OCI-LY3 (cell line): ENCODE measurements around the gene PRSS33.

Experiments used
- H2AFZ ChIP-seq: fragments of 200-600, 300-600 bp; shearing (Covaris generic); 2 replicates; pipeline ENCODE4 v1.6.0; 2014; ENCODE audit warnings: antibody characterized with exemption, low read depth, low read length
- H3K27ac ChIP-seq: fragments of 200-600, 300-600 bp; sonication (generic); 2 replicates; pipeline ENCODE4 v1.5.1; 2014; ENCODE audit warnings: mild to moderate bottlenecking, low read length, moderate library complexity, mixed read lengths
- H3K27me3 ChIP-seq: fragments of 200-600, 300-600 bp; sonication (generic); 2 replicates; pipeline ENCODE4 v1.6.1; 2014; ENCODE audit warnings: low read depth, low read length, mixed read lengths
- H3K36me3 ChIP-seq: fragments of 200-600, 300-600 bp; sonication (generic); replicated peaks from 2 replicates; pipeline ENCODE3; 2014; ENCODE audit warnings: low read depth, low read length, mixed read lengths
- H3K4me1 ChIP-seq: fragments of 300-600, 200-600 bp; sonication (generic); 2 replicates; pipeline ENCODE4 v1.6.1; 2014; ENCODE audit warnings: low read length, mixed read lengths
- H3K4me2 ChIP-seq: fragments of 200-600, 300-600 bp; sonication (generic); 2 replicates; pipeline ENCODE4 v1.6.1; 2014; ENCODE audit warnings: low read length, mixed read lengths
- H3K4me3 ChIP-seq: fragments of 300-600, 200-600 bp; sonication (generic); 2 replicates; pipeline ENCODE4 v1.5.1; 2014; ENCODE audit warnings: antibody characterized with exemption, mild to moderate bottlenecking, low read length, moderate library complexity
- H3K79me2 ChIP-seq: fragments of 300-600, 200-600 bp; shearing (Covaris generic); 2 replicates; pipeline ENCODE4 v1.6.1; 2014; ENCODE audit warnings: mild to moderate bottlenecking, low read length, mixed read lengths
- H3K9ac ChIP-seq: fragments of 300-600, 200-600 bp; shearing (Covaris generic); 2 replicates; pipeline ENCODE4 v1.6.0; 2014; ENCODE audit warnings: mild to moderate bottlenecking, low read length, moderate library complexity
- H3K9me3 ChIP-seq: fragments of 200-600, 300-600 bp; shearing (Covaris generic); 2 replicates; pipeline ENCODE4 v1.6.1; 2014; ENCODE audit warnings: low read length, mixed read lengths; ENCODE audit not compliant: insufficient read depth
- H4K20me1 ChIP-seq: fragments of 200-600, 300-600 bp; sonication (generic); 2 replicates; pipeline ENCODE4 v1.6.1; 2016; ENCODE audit warnings: low read length, mixed read lengths; ENCODE audit not compliant: insufficient read depth
- EZH2phosphoT487 ChIP-seq: fragments of 200-600 bp; shearing (Covaris generic); IDR thresholded peaks from 2 replicates; pipeline ENCODE4 v1.6.1; 2018; ENCODE audit warnings: antibody characterized with exemption, mixed run types, low read depth
- TF ChIP-seq, protein P1 (sequence below): fragments of 200-600, 300-600 bp; sonication (generic); IDR thresholded peaks from 2 replicates; pipeline ENCODE4 v1.5.1; 2014; ENCODE audit warnings: antibody characterized with exemption, low read length, low read depth

PRSS33 gene

DNA sequence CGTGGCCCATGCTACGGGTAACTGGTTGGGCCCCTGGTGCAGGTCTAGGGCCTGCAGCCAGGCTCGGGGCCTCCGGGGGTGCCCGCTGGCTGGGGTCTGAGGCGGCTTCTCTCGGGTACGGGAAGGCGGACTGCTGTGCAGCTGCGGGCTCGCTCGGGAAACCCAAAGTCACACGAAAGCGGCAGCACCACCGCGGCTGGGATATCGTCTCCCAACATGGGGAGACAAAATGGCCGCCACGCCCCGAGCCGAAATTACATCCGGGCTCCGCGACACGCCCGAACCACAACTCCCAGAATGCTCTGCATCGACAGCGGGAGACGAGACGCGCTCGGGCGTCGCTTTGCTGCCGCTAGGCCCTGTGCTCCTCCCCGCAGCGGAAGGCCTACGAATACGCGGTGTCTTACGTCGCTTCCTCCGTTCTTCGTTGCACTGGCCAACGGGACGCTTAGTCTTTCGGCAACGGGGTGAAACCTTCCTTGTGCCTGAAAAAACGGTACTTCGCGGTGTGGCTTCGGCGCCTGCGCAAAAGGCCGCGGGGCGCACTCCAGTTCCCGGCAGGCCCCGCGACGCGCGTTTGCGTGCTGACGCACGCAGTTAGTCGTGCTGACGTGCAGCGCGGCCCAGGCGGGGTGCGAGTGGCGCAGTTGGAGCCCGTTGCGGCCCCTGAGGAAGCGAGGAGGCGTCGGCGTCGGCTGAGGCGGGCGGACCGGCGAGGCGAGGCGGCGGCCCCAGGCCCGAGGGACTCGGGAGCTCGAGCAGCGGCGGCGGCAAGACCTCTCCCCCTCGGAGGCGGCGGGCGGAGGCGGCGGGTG is 35.1 kb downstream of the PRSS33 start, which contains the start of gene SRRM2:
SRRM2 (plus strand) TSS at position 604 of the 815 bp plus-strand sequence. CDS start 3,727 bp downstream, outside the sequence.
- peaks cover 42% of the 10 kb centered on the region for H4K20me1 ChIP-seq
- H3K27me3 ChIP-seq: no peaks in the 10 kb centered on the region
- no peak for TF ChIP-seq EZH2phosphoT487
- TF ChIP-seq, protein P1, sequence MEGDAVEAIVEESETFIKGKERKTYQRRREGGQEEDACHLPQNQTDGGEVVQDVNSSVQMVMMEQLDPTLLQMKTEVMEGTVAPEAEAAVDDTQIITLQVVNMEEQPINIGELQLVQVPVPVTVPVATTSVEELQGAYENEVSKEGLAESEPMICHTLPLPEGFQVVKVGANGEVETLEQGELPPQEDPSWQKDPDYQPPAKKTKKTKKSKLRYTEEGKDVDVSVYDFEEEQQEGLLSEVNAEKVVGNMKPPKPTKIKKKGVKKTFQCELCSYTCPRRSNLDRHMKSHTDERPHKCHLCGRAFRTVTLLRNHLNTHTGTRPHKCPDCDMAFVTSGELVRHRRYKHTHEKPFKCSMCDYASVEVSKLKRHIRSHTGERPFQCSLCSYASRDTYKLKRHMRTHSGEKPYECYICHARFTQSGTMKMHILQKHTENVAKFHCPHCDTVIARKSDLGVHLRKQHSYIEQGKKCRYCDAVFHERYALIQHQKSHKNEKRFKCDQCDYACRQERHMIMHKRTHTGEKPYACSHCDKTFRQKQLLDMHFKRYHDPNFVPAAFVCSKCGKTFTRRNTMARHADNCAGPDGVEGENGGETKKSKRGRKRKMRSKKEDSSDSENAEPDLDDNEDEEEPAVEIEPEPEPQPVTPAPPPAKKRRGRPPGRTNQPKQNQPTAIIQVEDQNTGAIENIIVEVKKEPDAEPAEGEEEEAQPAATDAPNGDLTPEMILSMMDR: no peak
- peaks cover 49% of the 10 kb centered on the region for H3K36me3 ChIP-seq
- peaks cover 67% of the 10 kb centered on the region for H3K79me2 ChIP-seq
- H3K4me1 ChIP-seq: peaks cover 37% of the 10 kb centered on the region
- peak within 1 kb of the TSS; percentile 92 for H3K27ac ChIP-seq
- H3K9ac ChIP-seq: peak within 1 kb of the TSS; percentile 98
- H3K4me2 ChIP-seq: peak within 1 kb of the TSS; percentile 99
- H3K4me3 ChIP-seq: peak within 1 kb of the TSS; percentile 99
- no peaks in the 10 kb centered on the region for H3K9me3 ChIP-seq
- peak within 1 kb of the TSS; percentile 69; the same call in 1 of the 2 replicates for H2AFZ ChIP-seq

DNA sequence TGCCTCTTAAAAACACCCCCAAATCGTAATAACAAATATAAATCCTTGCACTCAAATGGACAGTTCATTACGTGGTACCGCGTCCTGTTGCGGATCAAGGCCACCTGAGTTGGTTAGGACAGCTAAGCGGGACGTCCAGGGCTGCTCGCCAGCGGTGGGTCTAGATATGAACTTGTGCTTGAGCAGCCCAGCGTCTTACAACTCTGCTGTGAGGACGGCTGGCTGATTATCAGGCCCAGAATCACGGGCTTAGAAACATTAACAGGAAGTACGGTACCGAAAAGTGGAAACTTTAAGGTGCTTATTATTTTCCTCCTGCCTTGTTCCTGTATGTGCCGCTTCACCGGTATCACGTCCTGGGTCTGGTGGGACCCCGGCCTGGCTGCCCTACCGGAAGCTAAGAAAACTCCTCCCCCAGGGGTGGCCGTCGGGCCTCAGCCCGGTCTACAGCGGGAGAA is 35.8 kb downstream of the PRSS33 start:
- Histone ChIP-seq H3K27me3 (no peaks in the 10 kb centered on the region), H3K4me3 (peak overlapping the region; percentile 99), H2AFZ (peak overlapping the region; percentile 32; the same call in 1 of the 2 replicates), H3K27ac (peak overlapping the region; percentile 92), H3K79me2 (peaks cover 61% of the 10 kb centered on the region), H3K36me3 (peaks cover 43% of the 10 kb centered on the region), H3K4me2 (peak overlapping the region; percentile 97), H4K20me1 (peaks cover 36% of the 10 kb centered on the region), H3K4me1 (peaks cover 36% of the 10 kb centered on the region), H3K9ac (peak overlapping the region; percentile 98), H3K9me3 (no peaks in the 10 kb centered on the region)
- TF ChIP-seq, protein P1: no peak
- TF ChIP-seq EZH2phosphoT487: no peak

DNA sequence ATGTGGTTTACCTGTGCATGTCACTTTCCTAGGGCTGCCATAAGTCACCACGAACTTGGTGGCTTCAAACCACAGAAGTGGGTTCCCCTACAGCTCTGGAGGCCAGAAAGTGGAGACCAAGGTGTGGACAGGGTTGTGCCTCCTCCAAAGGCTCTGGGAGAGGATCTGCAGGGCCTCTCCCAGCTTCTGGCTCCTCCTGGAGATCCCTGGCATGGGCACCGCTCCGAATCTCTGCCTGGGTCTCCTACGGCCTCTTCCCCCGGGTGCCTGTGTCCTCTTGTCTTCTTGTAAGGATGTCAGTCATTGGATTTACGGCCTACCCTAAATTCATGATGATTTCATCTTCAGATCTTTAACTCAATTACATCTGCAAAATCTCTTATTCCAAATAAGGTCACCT is 37.4 kb downstream of the PRSS33 start:
- H3K79me2 ChIP-seq: peaks cover 44% of the 10 kb centered on the region
- no peak overlapping the region for H3K4me3 ChIP-seq
- H3K27me3 ChIP-seq: no peaks in the 10 kb centered on the region
- H3K9me3 ChIP-seq: no peaks in the 10 kb centered on the region
- H3K4me2 ChIP-seq: no peak overlapping the region
- peaks cover 19% of the 10 kb centered on the region for H3K4me1 ChIP-seq
- TF ChIP-seq EZH2phosphoT487: no peak
- TF ChIP-seq, protein P1: no peak
- H4K20me1 ChIP-seq: peaks cover 19% of the 10 kb centered on the region
- no peak overlapping the region for H3K9ac ChIP-seq
- H3K27ac ChIP-seq: no peak overlapping the region
- no peak overlapping the region for H2AFZ ChIP-seq
- peaks cover 28% of the 10 kb centered on the region for H3K36me3 ChIP-seq

DNA sequence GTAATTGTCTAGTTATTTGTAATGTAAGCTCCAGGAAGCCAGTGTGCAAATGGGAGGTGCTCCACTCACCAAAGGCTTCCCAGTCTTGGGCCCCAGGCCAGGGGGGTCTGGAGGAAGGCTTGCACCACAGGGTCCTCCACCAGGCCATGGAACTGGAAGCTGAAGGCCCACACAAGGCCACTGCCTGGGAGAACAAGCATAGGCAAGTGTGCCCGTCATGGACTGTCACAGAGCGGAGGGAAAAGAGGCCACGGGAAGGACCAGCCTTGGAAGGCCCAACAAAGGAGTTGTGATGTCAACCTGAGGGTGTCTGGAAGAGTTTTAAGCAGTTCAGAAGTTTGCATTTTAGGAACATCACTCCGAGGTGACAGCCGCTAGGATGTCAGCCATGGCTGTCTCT is 37.9 kb downstream of the PRSS33 start:
- Histone ChIP-seq H3K36me3 (peaks cover 23% of the 10 kb centered on the region), H3K27me3 (no peaks in the 10 kb centered on the region), H3K4me1 (peaks cover 15% of the 10 kb centered on the region), H3K9ac (no peak overlapping the region), H4K20me1 (peaks cover 15% of the 10 kb centered on the region), H3K79me2 (peaks cover 40% of the 10 kb centered on the region), H3K9me3 (no peaks in the 10 kb centered on the region), H3K4me2 (no peak overlapping the region), H3K4me3 (no peak overlapping the region), H3K27ac (no peak overlapping the region), H2AFZ (no peak overlapping the region)
- no peak for TF ChIP-seq EZH2phosphoT487
- TF ChIP-seq, protein P1: no peak
